PC-3 (cell line): ENCODE results near the gene AP2M1.
"Not testable (repeated sequence)": the region's sequence is repeated elsewhere in the genome, so short reads cannot be mapped to it uniquely, and the experiment has no call there.

Experiments used
- EZH2 ChIP-seq: fragments of 300-600 bp; sonication (generic); IDR thresholded peaks from one replicate; pipeline ENCODE4 v1.6.1; 2017; ENCODE audit warnings: antibody characterized with exemption, mild to moderate bottlenecking, low read length; ENCODE audit not compliant: unreplicated experiment
- EZH2phosphoT487 ChIP-seq: fragments of 300-600 bp; sonication (generic); IDR thresholded peaks from 2 replicates; pipeline ENCODE4 v1.6.1; 2018; ENCODE audit warnings: mild to moderate bottlenecking, antibody characterized with exemption, low read length, borderline replicate concordance
- TF ChIP-seq, protein P1 (sequence below): fragments of 300-600 bp; sonication (generic); conservative IDR thresholded peaks from 2 replicates; pipeline ENCODE4 v1.5.1; 2017; ENCODE audit warnings: antibody characterized with exemption, low read depth, mild to moderate bottlenecking, low read length

DNA sequence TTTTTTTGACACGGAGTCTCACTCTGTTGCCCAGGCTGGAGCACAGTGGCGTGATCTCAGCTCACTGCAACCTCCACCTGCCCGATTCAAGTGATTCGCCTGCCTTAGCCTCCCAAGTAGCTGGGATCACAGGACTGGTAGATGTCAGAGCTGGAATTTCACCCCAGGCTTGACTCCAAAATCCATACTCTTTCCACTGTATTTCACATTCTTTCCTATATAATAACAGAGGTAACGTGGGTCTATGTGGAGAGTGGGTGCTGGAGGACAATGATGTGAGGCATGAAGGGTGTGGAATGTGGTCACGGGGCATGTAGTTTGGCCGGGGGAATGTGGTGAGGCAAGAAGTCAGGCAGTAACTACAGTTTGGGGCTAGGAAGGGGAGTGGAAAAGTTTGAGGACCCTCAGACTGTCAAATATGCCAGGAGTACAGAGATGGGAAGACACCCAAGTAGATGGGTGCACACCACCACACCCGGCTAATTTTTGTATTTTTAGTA lies 12.0 kb upstream of the AP2M1 start:
- not testable (repeated sequence) for TF ChIP-seq EZH2phosphoT487, EZH2
- TF ChIP-seq, protein P1, sequence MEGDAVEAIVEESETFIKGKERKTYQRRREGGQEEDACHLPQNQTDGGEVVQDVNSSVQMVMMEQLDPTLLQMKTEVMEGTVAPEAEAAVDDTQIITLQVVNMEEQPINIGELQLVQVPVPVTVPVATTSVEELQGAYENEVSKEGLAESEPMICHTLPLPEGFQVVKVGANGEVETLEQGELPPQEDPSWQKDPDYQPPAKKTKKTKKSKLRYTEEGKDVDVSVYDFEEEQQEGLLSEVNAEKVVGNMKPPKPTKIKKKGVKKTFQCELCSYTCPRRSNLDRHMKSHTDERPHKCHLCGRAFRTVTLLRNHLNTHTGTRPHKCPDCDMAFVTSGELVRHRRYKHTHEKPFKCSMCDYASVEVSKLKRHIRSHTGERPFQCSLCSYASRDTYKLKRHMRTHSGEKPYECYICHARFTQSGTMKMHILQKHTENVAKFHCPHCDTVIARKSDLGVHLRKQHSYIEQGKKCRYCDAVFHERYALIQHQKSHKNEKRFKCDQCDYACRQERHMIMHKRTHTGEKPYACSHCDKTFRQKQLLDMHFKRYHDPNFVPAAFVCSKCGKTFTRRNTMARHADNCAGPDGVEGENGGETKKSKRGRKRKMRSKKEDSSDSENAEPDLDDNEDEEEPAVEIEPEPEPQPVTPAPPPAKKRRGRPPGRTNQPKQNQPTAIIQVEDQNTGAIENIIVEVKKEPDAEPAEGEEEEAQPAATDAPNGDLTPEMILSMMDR, result not testable (repeated sequence)
